ENCODE measurements around the gene FNIP2. TPM values are rescaled to one million over a fixed set of nuclear protein-coding genes. Genes with fewer than 3 reads are reported as not detected.
A peak's percentile ranks its signal among the peaks of the same experiment; 100 is the strongest.

Gene FNIP2
- total and polyA plus RNA-seq, 11 donors = 14.5 to 87.4 (median 40.9) TPM

DNA sequence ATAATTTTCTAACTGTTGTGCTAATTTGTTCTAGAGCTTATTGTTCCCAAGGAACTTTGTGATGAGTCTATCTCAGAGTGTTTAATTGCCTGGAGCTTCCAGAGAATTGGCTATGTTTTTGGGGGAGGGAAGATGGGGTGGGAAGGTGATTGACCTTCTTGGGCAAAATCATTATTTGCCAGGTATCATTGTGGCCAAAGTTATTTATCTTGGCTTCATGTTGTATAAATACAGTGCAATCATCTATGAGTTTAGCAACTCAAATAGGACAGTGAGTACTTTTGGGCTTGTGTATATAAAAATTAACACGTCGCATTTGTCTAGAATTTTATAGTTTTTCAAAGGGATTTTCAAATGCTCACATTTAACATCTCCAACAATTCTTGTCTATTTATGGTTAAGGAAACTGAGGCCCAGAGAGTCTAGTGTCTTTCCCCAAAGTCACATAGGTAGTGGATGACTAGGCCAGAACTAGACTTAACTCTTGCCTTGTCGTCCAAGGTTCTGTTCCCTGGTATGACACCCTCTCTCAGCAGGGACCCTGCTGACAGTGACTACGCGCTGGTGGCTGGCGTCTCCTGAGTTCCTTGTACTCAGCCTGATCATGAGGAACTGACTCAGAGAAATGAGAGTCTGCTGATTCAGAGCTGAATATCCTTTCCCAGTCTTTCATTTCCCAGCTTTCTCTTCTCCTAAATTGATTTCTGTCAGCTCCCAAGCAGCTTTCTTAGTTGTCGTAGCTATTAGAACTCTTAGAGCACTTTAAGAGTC, 27.7 kb downstream of the FNIP2 start:
- Histone ChIP-seq H3K4me3 (no peak overlapping the region), H3K9me3 (no peaks in the 10 kb centered on the region), H3K4me1 (peaks cover 0 to 86% (median 43%) of the 10 kb centered on the region in 12 donors), H3K36me3 (no peaks in the 10 kb centered on the region), H3K27me3 (no peaks in the 10 kb centered on the region), H3K27ac (peak overlapping the region in 2 of 12 donors; percentile 23 to 74)
- ATAC-seq (peak in 1 of 4 donors; percentile 33), DNase-seq (peak in 1 of 5 donors; percentile 44)
- TF ChIP-seq, protein P1, sequence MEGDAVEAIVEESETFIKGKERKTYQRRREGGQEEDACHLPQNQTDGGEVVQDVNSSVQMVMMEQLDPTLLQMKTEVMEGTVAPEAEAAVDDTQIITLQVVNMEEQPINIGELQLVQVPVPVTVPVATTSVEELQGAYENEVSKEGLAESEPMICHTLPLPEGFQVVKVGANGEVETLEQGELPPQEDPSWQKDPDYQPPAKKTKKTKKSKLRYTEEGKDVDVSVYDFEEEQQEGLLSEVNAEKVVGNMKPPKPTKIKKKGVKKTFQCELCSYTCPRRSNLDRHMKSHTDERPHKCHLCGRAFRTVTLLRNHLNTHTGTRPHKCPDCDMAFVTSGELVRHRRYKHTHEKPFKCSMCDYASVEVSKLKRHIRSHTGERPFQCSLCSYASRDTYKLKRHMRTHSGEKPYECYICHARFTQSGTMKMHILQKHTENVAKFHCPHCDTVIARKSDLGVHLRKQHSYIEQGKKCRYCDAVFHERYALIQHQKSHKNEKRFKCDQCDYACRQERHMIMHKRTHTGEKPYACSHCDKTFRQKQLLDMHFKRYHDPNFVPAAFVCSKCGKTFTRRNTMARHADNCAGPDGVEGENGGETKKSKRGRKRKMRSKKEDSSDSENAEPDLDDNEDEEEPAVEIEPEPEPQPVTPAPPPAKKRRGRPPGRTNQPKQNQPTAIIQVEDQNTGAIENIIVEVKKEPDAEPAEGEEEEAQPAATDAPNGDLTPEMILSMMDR (IDR thresholded peaks at IDR 0.05) = no peak
- intact Hi-C loops (cut with DNase I) = no loop called here
- 88 to 91% (median 89%) methylated on average over 7 of the region's 7 CpGs for WGBS, 4 donors

DNA sequence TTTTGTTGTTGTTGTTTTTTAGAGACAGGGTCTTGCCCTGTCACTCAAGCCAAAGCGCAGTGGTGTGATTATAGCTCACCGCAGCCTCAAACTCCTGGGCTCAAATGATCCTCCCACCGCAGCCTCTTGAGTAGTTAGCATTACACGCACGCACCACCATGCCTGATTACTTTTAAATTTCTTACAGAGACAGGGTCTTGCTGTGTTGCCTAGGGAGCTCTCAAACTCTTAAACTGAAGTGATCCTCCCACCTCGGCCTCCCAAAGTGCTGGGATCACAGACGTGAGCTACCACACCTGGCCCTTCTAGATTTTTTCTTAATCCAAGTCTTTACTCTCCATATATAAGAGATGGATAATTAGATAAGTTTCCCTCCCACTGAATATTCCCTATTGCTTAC, 29.2 kb downstream of the FNIP2 start:
- Histone ChIP-seq H3K4me3 (no peak overlapping the region), H3K4me1 (peaks cover 0 to 86% (median 33%) of the 10 kb centered on the region in 12 donors), H3K9me3 (no peaks in the 10 kb centered on the region), H3K27me3 (no peaks in the 10 kb centered on the region), H3K27ac (peak overlapping the region in 1 of 12 donors; percentile 5), H3K36me3 (no peaks in the 10 kb centered on the region)
- 92 to 94% (median 93%) methylated on average over 7 of the region's 7 CpGs for WGBS, 4 donors
- intact Hi-C loops (cut with DNase I) = no loop called here
- DNase-seq (no peak), ATAC-seq (no peak)
- TF ChIP-seq POLR2A (IDR thresholded peaks at IDR 0.05) = no peak
- TF ChIP-seq, protein P1 (IDR thresholded peaks at IDR 0.05) = no peak

DNA sequence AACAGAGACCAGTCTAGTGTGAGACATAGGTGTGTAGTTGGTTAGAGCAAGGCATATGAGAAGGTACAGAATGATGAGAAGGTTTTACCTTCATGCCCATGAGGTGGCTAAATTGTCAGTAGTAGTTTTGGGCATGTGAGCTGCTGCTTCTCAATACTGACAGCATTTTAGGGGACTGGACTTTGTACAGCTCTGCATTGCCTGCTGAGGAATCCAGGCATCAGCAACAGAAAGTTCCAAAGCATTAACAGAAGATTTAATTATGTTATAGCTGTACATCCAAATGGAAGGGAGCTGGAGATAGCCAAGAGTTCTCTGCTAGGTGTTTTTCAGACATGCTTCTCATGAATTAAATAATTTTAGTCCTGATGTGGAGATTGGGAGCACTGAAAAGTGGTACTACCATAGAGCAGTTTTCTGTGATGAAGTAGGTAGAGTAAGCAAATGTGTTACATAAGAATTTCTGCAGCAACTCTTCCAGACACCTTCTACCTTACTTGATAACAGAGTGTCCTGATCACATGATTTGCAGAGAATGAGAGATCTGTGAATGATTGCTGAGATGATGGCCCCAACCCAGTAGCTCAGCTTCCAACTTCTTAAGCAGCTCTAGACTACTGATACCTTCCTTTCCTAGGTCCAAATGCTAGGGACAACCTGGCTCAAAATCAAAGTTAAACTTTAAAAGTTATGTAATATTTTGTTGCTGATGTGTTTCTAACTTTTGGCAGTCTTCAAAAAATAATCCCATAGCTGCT, 30.4 kb downstream of the FNIP2 start:
- H3K27me3 ChIP-seq = no peaks in the 10 kb centered on the region
- peaks cover 0 to 88% (median 35%) of the 10 kb centered on the region in 12 donors for H3K4me1 ChIP-seq
- no peak overlapping the region for H3K4me3 ChIP-seq
- intact Hi-C loops (cut with DNase I) = no loop called here
- TF ChIP-seq POLR2A (IDR thresholded peaks at IDR 0.05) = no peak
- TF ChIP-seq, protein P1 (IDR thresholded peaks at IDR 0.05) = no peak
- H3K27ac ChIP-seq = peak overlapping the region in 3 of 12 donors; percentile 3 to 41 (median 15)
- H3K36me3 ChIP-seq = no peaks in the 10 kb centered on the region
- DNase-seq (no peak), ATAC-seq (no peak)
- H3K9me3 ChIP-seq = no peaks in the 10 kb centered on the region

DNA sequence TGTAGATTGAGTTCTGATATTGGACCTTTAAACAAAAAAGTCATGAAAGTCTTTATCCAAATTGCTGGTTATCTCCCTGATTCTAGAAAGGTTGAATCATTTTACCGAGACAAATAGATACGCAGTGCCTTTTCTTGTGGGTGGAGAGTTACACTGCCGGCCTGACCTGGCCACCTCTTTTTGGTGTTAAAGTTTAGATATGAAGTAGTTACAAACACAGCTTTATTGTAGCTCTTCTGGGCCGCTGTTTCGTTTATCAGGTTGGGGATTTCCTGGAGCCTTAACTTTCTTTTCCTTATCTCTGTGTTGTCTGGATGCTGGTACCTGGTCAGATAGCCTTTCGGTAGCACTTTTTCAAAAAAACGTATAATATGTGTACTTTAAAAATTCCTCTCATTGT, 31.0 kb downstream of the FNIP2 start:
- H3K9me3 ChIP-seq = no peaks in the 10 kb centered on the region
- peaks cover 0 to 88% (median 38%) of the 10 kb centered on the region in 12 donors for H3K4me1 ChIP-seq
- no peak for ATAC-seq
- H3K36me3 ChIP-seq = no peaks in the 10 kb centered on the region
- 30 to 51% (median 37%) methylated on average over 7 of the region's 7 CpGs for WGBS, 4 donors
- peak overlapping the region in 4 of 12 donors; percentile 3 to 42 (median 34) for H3K27ac ChIP-seq
- intact Hi-C loops (cut with DNase I) = loop anchor here in 1 of 10 donors (5.0 kb wide), 1 partner anchor 42 kb away; no protein-coding TSS in a partner anchor
- no peaks in the 10 kb centered on the region for H3K27me3 ChIP-seq
- no peak overlapping the region for H3K4me3 ChIP-seq
- no peak for DNase-seq
- TF ChIP-seq, protein P1 (IDR thresholded peaks at IDR 0.05) = no peak
- TF ChIP-seq POLR2A (IDR thresholded peaks at IDR 0.05) = no peak

All from heart left ventricle (tissue), 16 donors.